Natural killer cell treated with Interleukin-12 subunit alpha and Interleukin-12 subunit beta and Interleukin-15 and Interleukin-18, amount 100 ng/mL, for 72 hours (primary cell): Measurements from ENCODE around the gene ZNF385C. TPM values are rescaled to one million over a fixed set of nuclear protein-coding genes. Genes with fewer than 3 reads are reported as not detected.

Source experiments
- ATAC-seq, 2 donors: fragments of 150-1000 bp; cut with Tn5 transposase in 1 of 2; sonication (Bioruptor Pico), chemical (Tn5 transposase) in 1 of 2; 2 replicates each; pipeline ENCODE4 v1.10.0; 2021
- DNase-seq: peaks from one replicate; pipeline ENCODE4 v3.0.0; 2022; ENCODE audit warnings: low spot score
- H3K27ac Mint-ChIP-seq, 2 donors: 1 replicate in 1 of 2; 2 replicates in 1 of 2; pipeline ENCODE4 v1.8.0; 2022; ENCODE audit warnings: mixed read lengths in 2 of 2, mild to moderate bottlenecking in 1 of 2, moderate library complexity in 1 of 2
- H3K27me3 Mint-ChIP-seq, 2 donors: 1 replicate in 1 of 2; 2 replicates in 1 of 2; pipeline ENCODE4 v1.8.0; 2022; ENCODE audit warnings: mixed read lengths in 2 of 2
- H3K36me3 Mint-ChIP-seq: one replicate; pipeline ENCODE4 v1.8.0; 2022; ENCODE audit warnings: mixed read lengths
- H3K4me1 Mint-ChIP-seq, 2 donors: 1 replicate in 1 of 2; 2 replicates in 1 of 2; pipeline ENCODE4 v1.8.0; 2022; ENCODE audit warnings: low read depth in 2 of 2, mixed read lengths in 2 of 2, mild to moderate bottlenecking in 1 of 2
- H3K4me3 Mint-ChIP-seq: one replicate; pipeline ENCODE4 v1.8.0; 2022; ENCODE audit warnings: mixed read lengths
- H3K9me3 Mint-ChIP-seq: 2 replicates; pipeline ENCODE4 v1.8.0; 2022; ENCODE audit warnings: mixed read lengths
- total RNA-seq, 2 donors: library from RNA; stranded (reverse); gene quantifications; one replicate each; pipeline ENCODE4 v1.2.3, GENCODE V29; 2022

The ZNF385C gene
- total RNA-seq, 2 donors from 2014 or later = not detected

- no peak for DNase-seq
- ATAC-seq = no peak
- Mint-ChIP-seq H3K27ac (no peak overlapping the region), H3K9me3 (no peaks in the 10 kb centered on the region), H3K4me3 (no peak overlapping the region), H3K36me3 (no peaks in the 10 kb centered on the region), H3K4me1 (peaks cover 19 to 27% of the 10 kb centered on the region in 2 donors), H3K27me3 (no peaks in the 10 kb centered on the region)
Observed at GRCh38 chr17:42119301-42119700, 21.0 kb upstream of the ZNF385C start.

- DNase-seq = no peak
- H3K36me3 Mint-ChIP-seq = no peaks in the 10 kb centered on the region
- ATAC-seq = no peak
- H3K4me1 Mint-ChIP-seq = peaks cover 19 to 27% of the 10 kb centered on the region in 2 donors
- peak overlapping the region; percentile 49 for H3K4me3 Mint-ChIP-seq
- peak overlapping the region in 1 of 2 donors; percentile 33 for H3K27ac Mint-ChIP-seq
- H3K27me3 Mint-ChIP-seq = no peaks in the 10 kb centered on the region
- no peaks in the 10 kb centered on the region for H3K9me3 Mint-ChIP-seq
Observed at GRCh38 chr17:42118545-42118944, 20.3 kb upstream of the ZNF385C start.

- ATAC-seq (no peak), DNase-seq (no peak)
- Mint-ChIP-seq H3K36me3 (no peaks in the 10 kb centered on the region), H3K4me3 (no peak overlapping the region), H3K27me3 (no peaks in the 10 kb centered on the region), H3K9me3 (no peaks in the 10 kb centered on the region), H3K4me1 (peaks cover 19 to 27% of the 10 kb centered on the region in 2 donors), H3K27ac (peak overlapping the region in 1 of 2 donors; percentile 33)
Observed at GRCh38 chr17:42118126-42118510, 19.8 kb upstream of the ZNF385C start.

GRCh38 chr17:42117397-42118125 lies 19.3 kb upstream of the ZNF385C start:
- Mint-ChIP-seq H3K4me1 (peaks cover 23 to 30% of the 10 kb centered on the region in 2 donors), H3K9me3 (no peaks in the 10 kb centered on the region), H3K4me3 (no peak overlapping the region), H3K27me3 (no peaks in the 10 kb centered on the region), H3K27ac (no peak overlapping the region), H3K36me3 (no peaks in the 10 kb centered on the region)
- ATAC-seq (no peak), DNase-seq (no peak)

GRCh38 chr17:42116705-42117396 lies 18.6 kb upstream of the ZNF385C start:
- Mint-ChIP-seq H3K36me3 (no peaks in the 10 kb centered on the region), H3K27me3 (no peaks in the 10 kb centered on the region), H3K4me3 (no peak overlapping the region), H3K4me1 (peaks cover 29 to 35% of the 10 kb centered on the region in 2 donors), H3K27ac (peak overlapping the region in 1 of 2 donors; percentile 76), H3K9me3 (no peaks in the 10 kb centered on the region)
- ATAC-seq = peak; percentile 41 to 46
- peak; percentile 84 for DNase-seq

GRCh38 chr17:42114118-42114517 lies 15.8 kb upstream of the ZNF385C start:
- no peaks in the 10 kb centered on the region for H3K9me3 Mint-ChIP-seq
- no peak overlapping the region for H3K4me3 Mint-ChIP-seq
- peak overlapping the region; percentile 35 for H3K27ac Mint-ChIP-seq
- no peak for ATAC-seq
- DNase-seq = no peak
- no peaks in the 10 kb centered on the region for H3K27me3 Mint-ChIP-seq
- no peaks in the 10 kb centered on the region for H3K36me3 Mint-ChIP-seq
- peaks cover 23 to 36% of the 10 kb centered on the region in 2 donors for H3K4me1 Mint-ChIP-seq

- DNase-seq = no peak
- Mint-ChIP-seq H3K4me3 (no peak overlapping the region), H3K4me1 (peaks cover 23 to 32% of the 10 kb centered on the region in 2 donors), H3K27me3 (no peaks in the 10 kb centered on the region), H3K9me3 (no peaks in the 10 kb centered on the region), H3K27ac (peak overlapping the region; percentile 94 to 96), H3K36me3 (no peaks in the 10 kb centered on the region)
- ATAC-seq = no peak
Observed at GRCh38 chr17:42113293-42114069, 15.2 kb upstream of the ZNF385C start.

- Mint-ChIP-seq H3K27ac (peak within 1 kb of the TSS; percentile 94 to 96), H3K27me3 (no peaks in the 10 kb centered on the region), H3K36me3 (no peaks in the 10 kb centered on the region), H3K4me1 (peaks cover 31% of the 10 kb centered on the region in 2 donors), H3K4me3 (peak within 1 kb of the TSS; percentile 82), H3K9me3 (no peaks in the 10 kb centered on the region)
- ATAC-seq = peak; percentile 86 to 87
- DNase-seq = peak; percentile 89
Observed at GRCh38 chr17:42112552-42113176, 14.4 kb upstream of the ZNF385C start, which contains the start of gene DHX58. Gene DHX58, minus strand, starts transcription at chr17:42112714. Its CDS starts 822 bp downstream, at chr17:42111892.

GRCh38 chr17:42111871-42112551 lies 13.7 kb upstream of the ZNF385C start:
- no peak for DNase-seq
- Mint-ChIP-seq H3K27me3 (no peaks in the 10 kb centered on the region), H3K36me3 (no peaks in the 10 kb centered on the region), H3K4me3 (peak overlapping the region; percentile 82), H3K4me1 (peaks cover 29 to 32% of the 10 kb centered on the region in 2 donors), H3K9me3 (no peaks in the 10 kb centered on the region), H3K27ac (peak overlapping the region; percentile 94 to 96)
- ATAC-seq = peak; percentile 1 to 48

GRCh38 chr17:42111265-42111636 lies 13.0 kb upstream of the ZNF385C start:
- H3K4me1 Mint-ChIP-seq = peaks cover 22 to 27% of the 10 kb centered on the region in 2 donors
- no peaks in the 10 kb centered on the region for H3K9me3 Mint-ChIP-seq
- H3K27me3 Mint-ChIP-seq = no peaks in the 10 kb centered on the region
- peak overlapping the region in 1 of 2 donors; percentile 96 for H3K27ac Mint-ChIP-seq
- no peak overlapping the region for H3K4me3 Mint-ChIP-seq
- no peaks in the 10 kb centered on the region for H3K36me3 Mint-ChIP-seq
- DNase-seq = no peak
- no peak for ATAC-seq

GRCh38 chr17:42110301-42111264 lies 12.3 kb upstream of the ZNF385C start:
- H3K27me3 Mint-ChIP-seq = no peaks in the 10 kb centered on the region
- no peak for ATAC-seq
- no peaks in the 10 kb centered on the region for H3K36me3 Mint-ChIP-seq
- peak overlapping the region; percentile 11 to 96 for H3K27ac Mint-ChIP-seq
- no peak for DNase-seq
- no peaks in the 10 kb centered on the region for H3K9me3 Mint-ChIP-seq
- peak overlapping the region; percentile 58 for H3K4me3 Mint-ChIP-seq
- H3K4me1 Mint-ChIP-seq = peaks cover 16 to 26% of the 10 kb centered on the region in 2 donors

GRCh38 chr17:42109086-42109485 lies 10.8 kb upstream of the ZNF385C start:
- ATAC-seq = no peak
- no peak overlapping the region for H3K4me3 Mint-ChIP-seq
- no peak overlapping the region for H3K27ac Mint-ChIP-seq
- DNase-seq = no peak
- H3K4me1 Mint-ChIP-seq = peaks cover 15 to 25% of the 10 kb centered on the region in 2 donors
- H3K9me3 Mint-ChIP-seq = no peaks in the 10 kb centered on the region
- H3K36me3 Mint-ChIP-seq = no peaks in the 10 kb centered on the region
- H3K27me3 Mint-ChIP-seq = no peaks in the 10 kb centered on the region
